PFSK-1 (cell line): ENCODE results near the gene MAN1A2.

ENCODE experiments used
- POLR2AphosphoS5 ChIP-seq: IDR thresholded peaks from 2 replicates; pipeline ENCODE4 v1.6.1; 2012; ENCODE audit warnings: low read depth, mild to moderate bottlenecking, control low read depth, low read length, moderate library complexity
- SIN3A ChIP-seq: IDR thresholded peaks from 2 replicates; pipeline ENCODE4 v1.6.1; 2012; ENCODE audit warnings: mild to moderate bottlenecking, low read length, moderate library complexity, borderline replicate concordance; ENCODE audit not compliant: insufficient read depth
- TAF1 ChIP-seq: IDR thresholded peaks from 2 replicates; pipeline ENCODE4 v1.6.1; 2012; ENCODE audit warnings: low read length, control low read depth, borderline replicate concordance; ENCODE audit not compliant: insufficient read depth

DNA sequence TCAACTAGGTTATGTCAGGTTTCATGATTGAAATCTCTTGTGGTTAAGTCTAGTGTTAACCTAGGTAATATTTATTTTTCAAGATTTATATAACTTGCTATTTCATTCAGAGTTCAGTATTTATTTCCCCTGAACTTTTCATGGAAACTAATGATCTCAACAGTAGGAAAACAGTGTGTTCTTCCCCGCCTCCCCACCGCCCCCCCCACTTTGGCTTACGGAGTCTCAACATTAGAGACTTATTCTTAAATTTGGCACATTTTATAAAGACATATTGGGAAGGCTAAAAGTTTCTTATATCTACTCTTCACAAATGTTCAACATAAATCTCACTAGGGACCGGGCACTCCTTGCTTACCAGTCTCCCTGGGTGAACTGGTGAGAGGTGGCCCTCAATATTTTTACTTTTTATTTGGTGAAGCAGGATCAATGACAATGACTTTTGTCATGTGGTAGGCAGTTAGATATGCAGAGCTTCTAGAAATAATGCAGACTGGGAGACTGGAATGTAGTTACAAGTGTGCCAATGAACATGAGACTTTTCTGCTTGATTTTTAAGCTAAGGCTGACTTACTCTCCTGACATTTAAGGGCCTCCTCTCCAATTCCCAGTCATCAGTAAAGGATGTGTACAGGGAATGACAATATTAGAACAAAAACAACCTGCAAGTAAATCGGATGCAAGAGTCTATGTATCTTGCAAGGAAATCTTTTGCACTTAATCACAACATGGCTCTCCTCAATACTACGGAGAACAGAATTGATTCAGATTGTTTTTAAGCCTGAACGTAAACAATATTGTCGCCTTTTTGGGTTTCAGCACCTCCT is 1.7 kb upstream of the MAN1A2 start:
- TF ChIP-seq POLR2AphosphoS5 (no peak), TAF1 (no peak), SIN3A (no peak)
